ENCODE results near the gene GZMM.

Gene GZMM

DNA sequence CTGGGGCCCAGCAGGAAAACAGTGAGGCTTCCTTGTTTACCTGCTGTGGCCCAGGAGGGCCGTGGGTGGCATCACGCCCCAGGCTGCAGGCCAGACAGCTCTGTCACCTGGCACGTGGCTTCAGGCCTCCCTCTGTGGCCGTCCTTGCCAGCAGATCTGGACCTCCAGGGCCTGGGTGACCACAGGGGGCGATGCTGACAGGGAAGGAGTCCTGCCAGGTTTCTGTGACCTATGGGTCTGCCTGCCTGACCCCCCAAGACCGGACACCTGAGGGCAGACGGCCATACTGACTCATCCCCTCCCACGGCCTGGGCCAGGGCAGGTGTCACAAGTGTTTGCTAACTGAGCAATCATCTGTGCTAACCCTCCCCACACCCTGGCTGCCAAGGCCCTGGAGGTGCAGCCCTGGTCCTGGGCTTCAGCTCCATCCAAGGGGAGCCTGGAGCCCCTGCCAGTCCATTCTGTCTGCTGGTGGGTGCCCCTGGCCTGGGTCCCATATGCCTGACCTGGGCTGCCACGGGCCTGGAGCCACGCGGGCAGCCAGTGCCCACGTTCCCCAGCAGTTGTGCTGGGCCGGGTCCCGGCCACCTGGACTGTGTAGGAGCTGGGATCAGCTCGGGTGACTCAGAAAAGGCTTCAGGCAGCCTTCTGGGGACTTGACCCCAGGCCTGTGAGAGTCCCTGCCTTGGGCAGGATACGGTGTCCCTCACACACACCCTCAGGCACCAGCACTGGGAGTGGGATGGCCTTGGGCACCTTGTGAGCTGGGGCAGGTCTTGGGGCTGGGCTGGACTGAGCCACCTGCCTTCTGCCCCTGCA lies 8.6 kb upstream of the GZMM start:
- no peak for DNase-seq (ENCODE audit: low spot score)

GRCh38 chr19:536031-536880 lies 7.6 kb upstream of the GZMM start:
- no peak for DNase-seq (ENCODE audit: low spot score)

DNA sequence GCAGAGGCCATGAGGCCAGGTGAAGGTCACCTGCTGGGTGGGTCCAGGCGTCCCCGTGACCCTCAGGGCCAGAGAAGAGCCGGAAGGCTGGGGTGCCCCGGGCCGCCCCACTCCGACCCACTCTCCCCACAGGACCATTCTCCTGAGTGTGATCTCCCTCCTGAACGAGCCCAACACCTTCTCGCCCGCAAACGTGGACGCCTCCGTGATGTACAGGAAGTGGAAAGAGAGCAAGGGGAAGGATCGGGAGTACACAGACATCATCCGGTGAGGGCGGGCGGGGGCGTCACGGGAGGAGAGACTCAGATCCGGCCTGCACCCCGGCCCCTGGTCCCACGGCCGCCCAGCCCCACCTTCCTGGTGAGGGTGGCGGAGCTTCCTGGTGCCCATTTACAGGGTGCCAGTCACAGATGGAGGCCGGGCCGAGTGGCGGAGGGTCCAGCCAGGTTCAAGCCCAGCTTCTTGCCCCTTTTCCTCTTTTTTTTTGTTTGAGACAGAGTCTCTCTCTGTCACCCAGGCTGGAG lies 6.9 kb upstream of the GZMM start:
- no peak for DNase-seq (ENCODE audit: low spot score)

DNA sequence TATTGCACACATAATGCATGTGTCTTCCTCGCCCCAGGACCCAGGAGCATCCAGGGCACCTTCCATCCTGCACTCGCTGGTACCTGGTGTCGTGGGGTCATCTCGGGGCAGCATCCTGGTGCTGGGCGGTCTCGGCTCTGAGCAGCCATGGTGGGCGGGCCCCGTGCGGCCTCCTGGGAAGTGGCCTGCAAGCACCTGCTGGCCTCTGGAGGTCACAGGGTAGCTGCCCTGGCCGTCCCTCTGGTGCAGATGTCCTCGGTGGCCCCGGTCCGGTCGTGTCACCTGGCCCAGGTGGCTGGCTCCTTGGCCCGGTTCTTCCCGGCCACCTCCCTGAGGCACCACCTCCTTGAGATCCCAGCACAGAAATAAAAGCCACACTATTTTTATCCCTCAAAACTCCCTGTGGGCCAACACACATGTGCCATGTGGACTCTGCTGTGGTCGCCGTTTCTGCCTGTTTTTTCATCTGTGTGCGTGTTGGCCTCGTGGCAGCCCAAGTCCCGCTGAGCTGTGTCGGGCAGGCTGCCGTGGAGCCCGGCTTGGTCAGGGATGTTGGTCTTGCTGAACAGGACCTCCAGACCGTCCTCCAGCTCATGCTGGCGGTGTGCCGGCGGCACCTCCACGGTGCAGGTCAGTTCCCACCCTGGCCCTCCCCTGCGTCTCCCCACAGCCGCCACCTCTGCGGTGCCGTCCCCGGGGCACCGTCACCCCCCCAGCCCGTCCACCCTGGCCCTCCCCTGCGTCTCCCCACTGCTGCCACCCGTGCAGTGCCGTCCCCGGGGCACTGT lies 5.0 kb upstream of the GZMM start:
- no peak for DNase-seq (ENCODE audit: low spot score)

DNA sequence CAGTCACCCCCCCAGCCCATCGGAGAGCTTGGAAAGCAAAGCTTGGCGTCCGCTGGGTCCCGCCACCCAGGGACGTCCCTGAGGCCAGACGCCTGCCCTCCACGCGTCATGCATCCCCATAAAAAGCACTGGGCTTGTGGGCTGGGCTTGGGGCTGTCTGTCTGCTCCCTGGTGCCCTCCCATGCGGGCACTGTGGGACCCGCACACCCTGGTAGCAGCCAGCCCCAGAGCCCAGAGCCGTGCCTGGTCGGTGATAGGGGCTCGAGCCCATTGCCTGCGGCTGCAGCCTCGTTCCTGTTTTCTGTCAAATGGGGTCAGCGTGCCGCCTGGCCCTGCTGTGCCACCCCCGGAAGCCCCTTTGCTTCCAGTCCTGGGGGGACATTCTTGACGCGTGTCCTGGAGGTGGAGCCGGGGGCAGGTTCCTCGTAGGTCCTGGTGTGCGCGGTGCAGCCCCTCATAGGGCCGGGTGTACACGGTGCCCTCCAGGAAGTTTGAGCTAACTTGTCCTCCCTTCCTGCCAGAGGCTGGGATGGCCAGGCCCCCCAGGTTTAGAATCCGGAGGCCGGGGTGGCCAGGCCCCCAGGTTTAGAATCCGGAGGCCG lies 4.3 kb upstream of the GZMM start:
- no peak for DNase-seq (ENCODE audit: low spot score)

GRCh38 chr19:540867-541637 lies 2.8 kb upstream of the GZMM start:
- no peak for DNase-seq (ENCODE audit: low spot score)

- DNase-seq (ENCODE audit: low spot score): no peak
These were observed 2.2 kb upstream of the GZMM start for GRCh38 chr19:541699-542098.

GRCh38 chr19:542173-542866 lies 1.5 kb upstream of the GZMM start:
- DNase-seq (ENCODE audit: low spot score): no peak

DNA sequence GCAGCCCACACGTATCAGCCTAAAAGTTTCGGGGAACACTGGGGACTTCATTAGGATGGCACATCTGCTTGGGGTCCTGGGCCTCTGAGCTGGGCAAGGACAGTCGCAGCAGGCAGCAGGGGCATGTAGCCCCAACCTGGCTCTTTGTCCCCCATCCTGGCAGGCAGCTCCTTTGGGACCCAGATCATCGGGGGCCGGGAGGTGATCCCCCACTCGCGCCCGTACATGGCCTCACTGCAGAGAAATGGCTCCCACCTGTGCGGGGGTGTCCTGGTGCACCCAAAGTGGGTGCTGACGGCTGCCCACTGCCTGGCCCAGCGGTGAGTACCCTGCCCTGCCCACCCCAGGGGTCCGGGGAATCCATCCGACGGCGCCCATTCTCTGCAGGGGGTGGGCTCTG lies 3.3 kb downstream of the GZMM start:
- no peak for DNase-seq (ENCODE audit: low spot score)

- no peak for DNase-seq (ENCODE audit: low spot score)
These were observed 4.2 kb downstream of the GZMM start for GRCh38 chr19:547836-548720.

- DNase-seq (ENCODE audit: low spot score): no peak
These were observed 5.3 kb downstream of the GZMM start for GRCh38 chr19:548886-549830.

GRCh38 chr19:554817-555216 lies 11.0 kb downstream of the GZMM start:
- no peak for DNase-seq (ENCODE audit: low spot score)

DNA sequence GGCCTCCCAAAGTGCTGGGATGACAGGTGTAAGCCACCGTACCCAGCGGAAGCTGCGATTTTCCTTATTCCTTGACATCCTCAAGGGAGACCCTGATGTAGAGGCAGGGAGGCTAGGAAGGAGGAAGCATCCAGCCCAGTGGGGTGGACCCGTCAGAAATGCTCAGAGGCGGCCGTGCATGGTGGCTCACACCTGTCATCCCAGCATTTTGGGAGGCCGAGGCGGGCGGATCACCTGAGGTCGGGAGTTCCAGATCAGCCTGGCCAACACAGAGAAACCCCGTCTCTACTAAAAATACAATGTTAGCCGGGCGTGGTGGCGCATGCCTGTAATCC lies 11.6 kb downstream of the GZMM start:
- DNase-seq (ENCODE audit: low spot score): no peak

DNA sequence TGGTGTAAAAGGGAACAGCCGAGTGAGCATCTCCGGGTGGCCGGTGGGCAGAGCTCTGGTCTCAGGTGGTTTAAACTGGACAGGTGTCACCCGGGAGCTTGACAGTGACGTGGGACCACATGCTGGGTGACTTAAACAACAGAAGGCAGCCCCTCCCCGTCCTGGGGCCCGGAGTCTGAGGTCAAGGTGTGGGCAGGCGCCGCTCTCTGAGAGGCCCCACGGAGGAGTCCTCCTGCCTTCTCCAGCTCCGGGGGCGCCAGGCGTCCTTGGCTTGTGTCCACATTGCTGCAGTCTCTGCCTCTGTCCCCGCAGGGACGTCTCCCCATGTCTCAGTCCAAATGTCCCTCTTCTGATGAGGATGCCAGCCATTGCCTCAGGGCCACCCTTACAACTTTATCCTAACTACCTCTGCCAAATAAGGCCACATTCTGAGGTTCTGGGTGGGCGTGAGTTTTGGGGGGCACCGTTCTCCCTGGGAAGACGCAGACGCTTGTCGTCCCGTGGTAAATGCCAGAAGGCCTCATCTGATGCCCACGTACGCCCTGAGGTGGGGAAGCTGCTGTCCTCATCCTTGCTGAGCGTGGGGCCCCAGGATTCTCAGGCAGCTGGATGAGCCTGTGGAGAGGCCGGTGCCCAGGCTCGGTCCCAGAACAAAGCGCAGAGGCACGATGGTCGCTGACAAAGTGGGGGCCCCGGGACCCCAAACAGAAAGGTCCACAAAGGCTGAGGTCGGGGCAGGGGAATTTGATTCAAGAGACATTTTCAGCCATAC lies 12.9 kb downstream of the GZMM start:
- DNase-seq (ENCODE audit: low spot score): no peak

- DNase-seq (ENCODE audit: low spot score): no peak
These were observed 15.1 kb downstream of the GZMM start for GRCh38 chr19:558770-559439.

- no peak for DNase-seq (ENCODE audit: low spot score)
These were observed 16.3 kb downstream of the GZMM start for GRCh38 chr19:560121-560520.

DNA sequence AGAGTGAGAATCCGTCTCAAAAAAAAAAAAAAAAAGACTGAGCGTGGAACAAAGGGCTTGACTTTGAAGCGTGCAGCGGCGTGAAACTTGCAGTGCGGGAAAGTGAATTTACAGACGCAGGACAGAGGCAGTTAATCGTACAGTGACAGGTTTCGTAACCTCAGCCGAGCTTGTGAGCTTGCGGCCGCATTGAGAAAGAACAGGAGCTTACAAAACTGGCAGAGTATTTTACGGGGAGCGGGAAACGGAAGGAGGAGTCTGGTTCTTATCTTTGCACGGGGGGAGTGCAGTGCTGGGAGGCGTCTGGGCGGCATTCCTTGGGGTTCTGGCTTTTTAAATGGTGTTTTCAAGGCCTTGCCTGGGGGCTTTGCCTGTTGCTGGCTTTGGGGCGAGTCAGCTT lies 22.6 kb downstream of the GZMM start:
- no peak for DNase-seq (ENCODE audit: low spot score)

Data from CD4-positive, alpha-beta T cell treated with Interleukin-2 at 100 ng/mL for 4 hours (primary cell).